Activated CD8-positive, alpha-beta T cell treated with anti-CD3 and anti-CD28 coated beads for 36 hours (primary cell): ENCODE data around the gene PLEK2. TPM values are rescaled to one million over a fixed set of nuclear protein-coding genes. Genes with fewer than 3 reads are reported as not detected.

Source experiments
- ATAC-seq: fragments of 200-7000 bp; cut with Tn5 transposase; one replicate; pipeline ENCODE4 v1.10.0; 2021; ENCODE audit warnings: mild to moderate bottlenecking, moderate library complexity
- CTCF ChIA-PET: fragments of 350-600 bp; sonication (Branson Sonifier 250); formaldehyde crosslinking; loops from one replicate; lab custom pipeline; 2021; ENCODE audit warnings: antibody characterized with exemption; lab: Charles Lee
- POLR2A ChIA-PET: fragments of 350-600 bp; sonication (Branson Sonifier 250); formaldehyde crosslinking; loops from one replicate; lab custom pipeline; 2021; ENCODE audit warnings: antibody characterized with exemption; lab: Charles Lee
- DNase-seq: peaks from one replicate; pipeline ENCODE4 v3.0.0-alpha.2; 2020
- H3K27ac Mint-ChIP-seq: one replicate; pipeline ENCODE4 v1.8.0; 2021; ENCODE audit warnings: mild to moderate bottlenecking, mixed read lengths
- H3K27me3 Mint-ChIP-seq: one replicate; pipeline ENCODE4 v1.8.0; 2021; ENCODE audit warnings: mixed read lengths
- H3K36me3 Mint-ChIP-seq: one replicate; pipeline ENCODE4 v1.8.0; 2021; ENCODE audit warnings: low read depth, mixed read lengths
- H3K4me1 Mint-ChIP-seq: one replicate; pipeline ENCODE4 v1.8.0; 2021; ENCODE audit warnings: low read depth, mixed read lengths
- H3K4me3 Mint-ChIP-seq: one replicate; pipeline ENCODE4 v1.8.0; 2021; ENCODE audit warnings: mild to moderate bottlenecking, moderate library complexity, mixed read lengths
- H3K9me3 Mint-ChIP-seq: one replicate; pipeline ENCODE4 v1.8.0; 2021; ENCODE audit warnings: mixed read lengths
- CTCF ChIP-seq: fragments of 200-600 bp; IDR thresholded peaks from one replicate; pipeline ENCODE4 v1.8.0; 2022; ENCODE audit warnings: antibody characterized with exemption, mild to moderate bottlenecking
- intact Hi-C: fragments of 100-400 bp; cut with micrococcal nuclease; formaldehyde crosslinking; loops from one replicate; pipeline ENCODE4 v1.10.0; 2022
- total RNA-seq, 2 experiments: library from RNA; stranded (reverse); gene quantifications; one replicate each; pipeline ENCODE4 v1.2.3, GENCODE V29; 2021

Gene PLEK2
- total RNA-seq, 2 experiments from 2014 or later = 1.0 TPM; not detected in 1

- H3K36me3 Mint-ChIP-seq = no peaks in the 10 kb centered on the region
- H3K4me3 Mint-ChIP-seq = no peak overlapping the region
- no peak overlapping the region for H3K27ac Mint-ChIP-seq
- ATAC-seq = peak; percentile 67
- DNase-seq = peak; percentile 53
- peak; percentile 62 for TF ChIP-seq CTCF
- CTCF ChIA-PET = interaction anchor here (0.6 to 3.5 kb wide), 17 partner anchors 8 to 284 kb away, joined by 3 to 25 read pairs (median 4); partner anchors contain the start of gene PLEK2
- peaks cover 12% of the 10 kb centered on the region for H3K27me3 Mint-ChIP-seq
- H3K9me3 Mint-ChIP-seq = no peaks in the 10 kb centered on the region
- no peaks in the 10 kb centered on the region for H3K4me1 Mint-ChIP-seq
- POLR2A ChIA-PET = no interaction called here
- intact Hi-C loops = loop anchor here (10.0 kb wide), 1 partner anchor 245 kb away; no protein-coding TSS in a partner anchor
These were observed 8.3 kb upstream of the PLEK2 start for GRCh38 chr14:67420102-67420739.

GRCh38 chr14:67418401-67419191 lies 6.6 kb upstream of the PLEK2 start:
- no peak for ATAC-seq
- ChIA-PET POLR2A (no interaction called here), CTCF (interaction anchor here (1.2 to 3.2 kb wide), 3 partner anchors 9 to 153 kb away, joined by 4 to 14 read pairs (median 10); no protein-coding TSS in a partner anchor)
- intact Hi-C loops = no loop called here
- H3K4me3 Mint-ChIP-seq = no peak overlapping the region
- no peaks in the 10 kb centered on the region for H3K9me3 Mint-ChIP-seq
- peaks cover 9% of the 10 kb centered on the region for H3K4me1 Mint-ChIP-seq
- H3K27me3 Mint-ChIP-seq = peaks cover 7% of the 10 kb centered on the region
- TF ChIP-seq CTCF = no peak
- H3K36me3 Mint-ChIP-seq = no peaks in the 10 kb centered on the region
- DNase-seq = no peak
- H3K27ac Mint-ChIP-seq = no peak overlapping the region

- H3K27me3 Mint-ChIP-seq = peaks cover 5% of the 10 kb centered on the region
- H3K36me3 Mint-ChIP-seq = no peaks in the 10 kb centered on the region
- H3K27ac Mint-ChIP-seq = no peak overlapping the region
- intact Hi-C loops = no loop called here
- CTCF ChIA-PET = interaction anchor here (1.0 to 2.2 kb wide), 3 partner anchors 10 to 154 kb away, joined by 3 to 10 read pairs (median 4); no protein-coding TSS in a partner anchor
- no peak overlapping the region for H3K4me3 Mint-ChIP-seq
- POLR2A ChIA-PET = no interaction called here
- DNase-seq = no peak
- H3K4me1 Mint-ChIP-seq = peaks cover 9% of the 10 kb centered on the region
- H3K9me3 Mint-ChIP-seq = no peaks in the 10 kb centered on the region
- no peak for TF ChIP-seq CTCF
- ATAC-seq = no peak
These were observed 5.7 kb upstream of the PLEK2 start for GRCh38 chr14:67417633-67418032.

GRCh38 chr14:67416810-67417209 lies 4.8 kb upstream of the PLEK2 start:
- Mint-ChIP-seq H3K36me3 (no peaks in the 10 kb centered on the region), H3K4me3 (no peak overlapping the region), H3K4me1 (peaks cover 14% of the 10 kb centered on the region), H3K9me3 (no peaks in the 10 kb centered on the region), H3K27me3 (peaks cover 11% of the 10 kb centered on the region), H3K27ac (no peak overlapping the region)
- ATAC-seq (no peak), DNase-seq (no peak)
- no peak for TF ChIP-seq CTCF
- ChIA-PET CTCF (interaction anchor here (1.0 to 3.7 kb wide), 3 partner anchors 10 to 154 kb away, joined by 4 to 34 read pairs (median 5); no protein-coding TSS in a partner anchor), POLR2A (no interaction called here)
- intact Hi-C loops = no loop called here
